B cell (primary cell): Measurements from ENCODE around the gene ATP7B. TPM values are rescaled to one million over a fixed set of nuclear protein-coding genes. Genes with fewer than 3 reads are reported as not detected.

Experiments
- ATAC-seq: fragments of 200-7000 bp; cut with Tn5 transposase; one replicate; pipeline ENCODE4 v1.10.0; 2021; ENCODE audit warnings: low read depth, mild to moderate bottlenecking, moderate number of reproducible peaks, moderate library complexity
- CTCF ChIA-PET: fragments of 350-600 bp; sonication (Branson Sonifier 250); formaldehyde crosslinking; loops from one replicate; lab custom pipeline; 2021; ENCODE audit warnings: antibody characterized with exemption, inconsistent platforms; lab: Charles Lee
- POLR2A ChIA-PET: fragments of 350-600 bp; sonication (Branson Sonifier 250); formaldehyde crosslinking; loops from one replicate; lab custom pipeline; 2021; ENCODE audit warnings: antibody characterized with exemption; lab: Charles Lee
- DNase-seq: peaks from one replicate; pipeline ENCODE4 v3.0.0; 2013
- H2AFZ ChIP-seq: 2 replicates; pipeline ENCODE4 v1.6.1; 2012; ENCODE audit warnings: mild to moderate bottlenecking, low read depth, low read length; ENCODE audit not compliant: insufficient read depth, poor library complexity, severe bottlenecking
- H3K27ac ChIP-seq, 2 donors: 1 replicate in 1 of 2; 2 replicates in 1 of 2; pipeline ENCODE4 v1.5.1; 2012 to 2013; ENCODE audit warnings: low read length in 2 of 2, mild to moderate bottlenecking in 2 of 2, moderate library complexity in 1 of 2
- H3K27me3 ChIP-seq, 4 experiments: fragments of 200-600 bp in 1 of 4; sonication (generic) in 1 of 4; replicated peaks in 1 of 4; 1 replicate in 2 of 4; 2 replicates in 2 of 4; pipeline versions ENCODE4 v1.6.1 to v1.7.0; 2013 to 2016; ENCODE audit warnings: low read length in 3 of 4, mild to moderate bottlenecking in 2 of 4, mixed read lengths in 1 of 4, moderate library complexity in 1 of 4; ENCODE audit not compliant: insufficient read depth in 4 of 4, control insufficient read depth in 3 of 4; ENCODE audit errors: control extremely low read depth in 1 of 4
- H3K36me3 ChIP-seq, 2 experiments: replicated peaks in 1 of 2; 1 replicate in 1 of 2; 2 replicates in 1 of 2; pipeline versions ENCODE4 v1.6.1 to v1.7.1; 2013; ENCODE audit warnings: low read length in 1 of 2; ENCODE audit not compliant: insufficient read depth in 2 of 2, control insufficient read depth in 1 of 2; ENCODE audit errors: control extremely low read depth in 1 of 2, extremely low read depth in 1 of 2
- H3K4me1 ChIP-seq, 2 donors: fragments of 200-600 bp in 1 of 2; sonication (generic) in 1 of 2; 1 replicate in 1 of 2; 2 replicates in 1 of 2; pipeline versions ENCODE4 v1.5.1 to v1.6.1; 2013 to 2017; ENCODE audit warnings: low read length in 2 of 2; ENCODE audit not compliant: control insufficient read depth in 2 of 2, insufficient read depth in 2 of 2
- H3K4me2 ChIP-seq: replicated peaks from 2 replicates; pipeline ENCODE3; 2012; ENCODE audit warnings: mild to moderate bottlenecking, low read depth, low read length; ENCODE audit not compliant: poor library complexity, severe bottlenecking
- H3K4me3 ChIP-seq, 5 experiments: fragments of 200-600 bp in 1 of 5; sonication (generic) in 1 of 5; 1 replicate in 3 of 5; 2 replicates in 2 of 5; pipeline versions ENCODE4 v1.5.1 to v1.7.0; 2011 to 2016; ENCODE audit warnings: low read length in 4 of 5, mild to moderate bottlenecking in 4 of 5, low read depth in 2 of 5, control low read depth in 1 of 5, moderate library complexity in 1 of 5; ENCODE audit not compliant: insufficient read depth in 1 of 5; ENCODE audit errors: control extremely low read depth in 1 of 5, extremely low read depth in 1 of 5
- H3K79me2 ChIP-seq: fragments of 200-600 bp; sonication (generic); one replicate; pipeline ENCODE4 v1.6.0; 2016; ENCODE audit warnings: low read length; ENCODE audit not compliant: control insufficient read depth, insufficient read depth
- H3K9ac ChIP-seq: fragments of 200-600 bp; sonication (generic); 2 replicates; pipeline ENCODE4 v1.6.1; 2017; ENCODE audit warnings: mild to moderate bottlenecking, low read length, moderate library complexity
- H3K9me3 ChIP-seq, 3 donors: one replicate each; pipeline versions ENCODE4 v1.6.1 to v1.7.1; 2013; ENCODE audit warnings: low read length in 2 of 3; ENCODE audit not compliant: control insufficient read depth in 2 of 3, insufficient read depth in 1 of 3; ENCODE audit errors: control extremely low read depth in 1 of 3
- H4K20me1 ChIP-seq: 2 replicates; pipeline ENCODE4 v1.6.0; 2012; ENCODE audit warnings: mild to moderate bottlenecking, low read length; ENCODE audit not compliant: insufficient read depth, control insufficient read depth, poor library complexity, severe bottlenecking
- H3K27ac Mint-ChIP-seq: one replicate; pipeline ENCODE4 v1.8.0; 2021; ENCODE audit warnings: mixed read lengths
- H3K27me3 Mint-ChIP-seq: one replicate; pipeline ENCODE4 v1.8.0; 2021; ENCODE audit warnings: mixed read lengths
- H3K4me1 Mint-ChIP-seq: one replicate; pipeline ENCODE4 v1.8.0; 2021; ENCODE audit warnings: mixed read lengths
- H3K4me3 Mint-ChIP-seq: one replicate; pipeline ENCODE4 v1.8.0; 2021; ENCODE audit warnings: mixed read lengths
- H3K9me3 Mint-ChIP-seq: one replicate; pipeline ENCODE4 v1.8.0; 2022; ENCODE audit warnings: mixed read lengths; ENCODE audit not compliant: insufficient read depth
- CTCF ChIP-seq: fragments of 200-600 bp; IDR thresholded peaks from one replicate; pipeline ENCODE4 v1.8.0; 2022; ENCODE audit warnings: antibody characterized with exemption, mild to moderate bottlenecking
- EZH2 ChIP-seq: IDR thresholded peaks from 2 replicates; pipeline ENCODE4 v1.6.1; 2012; ENCODE audit warnings: borderline replicate concordance, low read depth, mild to moderate bottlenecking, moderate library complexity, low read length; ENCODE audit not compliant: insufficient read depth, poor library complexity, severe bottlenecking
- WGBS: methylation state at CpG from one replicate; pipeline ENCODE4 v1.1.5; 2013; ENCODE audit warnings: missing lambda C conversion rate; ENCODE audit not compliant: insufficient coverage; 5-methylcytosine and 5-hydroxymethylcytosine counted together
- intact Hi-C: fragments of 100-400 bp; cut with micrococcal nuclease; formaldehyde crosslinking; loops from one replicate; pipeline ENCODE4 v1.10.0; 2022
- polyA plus RNA-seq: library from polyadenylated mRNA; depleted of rRNA; stranded (reverse); fragments of >200 nt; gene quantifications from 2 replicates; pipeline ENCODE4 v1.2.3, GENCODE V29; 2012
- total RNA-seq, 2 donors: library from RNA; stranded (reverse); fragments of 120-200 nt in 1 of 2; gene quantifications; 1 replicate in 1 of 2; 2 replicates in 1 of 2; pipeline versions ENCODE4 v1.2.3 to v1.2.4, GENCODE V29; 2013 to 2022

ATP7B gene
- total and polyA plus RNA-seq, 2 donors (not counting 1 experiment from before 2014, with no cell fraction given), result 0.10 to 0.91 TPM

DNA sequence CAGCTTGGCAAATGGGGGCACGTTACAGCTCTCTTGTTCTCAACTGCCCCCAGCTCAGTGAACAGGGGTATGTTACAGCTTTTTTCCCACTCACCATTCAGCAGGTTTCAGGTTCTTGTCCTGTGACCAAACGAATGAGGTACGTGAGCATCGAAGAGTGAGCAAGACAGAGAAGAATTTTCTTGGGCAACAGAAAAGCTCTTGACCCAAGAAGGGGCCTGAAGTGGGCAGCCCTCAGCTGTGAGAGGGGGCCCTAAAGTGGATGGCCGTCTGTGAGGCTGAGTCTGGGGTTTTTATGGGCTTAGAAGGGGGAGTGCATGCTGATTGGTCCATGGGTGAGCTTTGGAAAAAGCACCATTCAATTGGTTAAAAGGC lies 128.0 kb downstream of the ATP7B start:
- H3K9ac ChIP-seq, result no peak overlapping the region
- Mint-ChIP-seq H3K4me3 (no peak overlapping the region), H3K27ac (no peak overlapping the region), H3K4me1 (no peaks in the 10 kb centered on the region), H3K27me3 (peaks cover 7% of the 10 kb centered on the region), H3K9me3 (no peaks in the 10 kb centered on the region)
- ChIA-PET CTCF (interaction anchor here (1.7 kb wide), 1 partner anchor 10 kb away, joined by 3 read pairs; no protein-coding TSS in a partner anchor), POLR2A (no interaction called here)
- H4K20me1 ChIP-seq, result no peaks in the 10 kb centered on the region
- no peaks in the 10 kb centered on the region for H3K79me2 ChIP-seq
- H3K36me3 ChIP-seq, result no peaks in the 10 kb centered on the region
- peaks cover 0 to 15% (median 12%) of the 10 kb centered on the region in 3 donors for H3K9me3 ChIP-seq
- no peak overlapping the region for H2AFZ ChIP-seq
- ATAC-seq (no peak), DNase-seq (no peak)
- intact Hi-C loops, result no loop called here
- TF ChIP-seq EZH2 (no peak), CTCF (no peak)
- H3K27me3 ChIP-seq, result peaks cover 0 to 2% (median 0%) of the 10 kb centered on the region in 4 experiments
- H3K4me3 ChIP-seq, result no peak overlapping the region
- no peaks in the 10 kb centered on the region for H3K4me1 ChIP-seq
- H3K27ac ChIP-seq, result no peak overlapping the region
- WGBS, result 77% methylated on average over 5 of the region's 5 CpGs
- H3K4me2 ChIP-seq, result no peak overlapping the region

Other genes starting within 250 kb of the ATP7B start
- 23.2 TPM in 2 replicates for gene DHRS12, start 207.3 kb downstream of the ATP7B start, total RNA-seq
- gene DHRS12, start 207.3 kb downstream of the ATP7B start, polyA plus RNA-seq, result 12.0 and 13.3 TPM in 2 replicates
- not detected in 2 replicates for gene TMEM272, start 166.3 kb downstream of the ATP7B start, total RNA-seq
- gene TMEM272, start 166.3 kb downstream of the ATP7B start, polyA plus RNA-seq, result 0.04 TPM in 1 of 2 replicates, not detected in the other
- gene CCDC70, start 149.5 kb downstream of the ATP7B start, total RNA-seq, result not detected in 2 replicates
- gene CCDC70, start 149.5 kb downstream of the ATP7B start, polyA plus RNA-seq, result not detected in 2 replicates
- gene ALG11, start 948 bp upstream of the ATP7B start, total RNA-seq, result 38.8 and 40.8 TPM in 2 replicates
- 3.2 and 7.1 TPM in 2 replicates for gene ALG11, start 948 bp upstream of the ATP7B start, polyA plus RNA-seq
- 14.9 and 15.3 TPM in 2 replicates for gene UTP14C, start 13.2 kb upstream of the ATP7B start, total RNA-seq
- 1.9 TPM in 2 replicates for gene UTP14C, start 13.2 kb upstream of the ATP7B start, polyA plus RNA-seq
- not detected in 2 replicates for gene NEK5, start 117.6 kb upstream of the ATP7B start, total RNA-seq
- gene NEK5, start 117.6 kb upstream of the ATP7B start, polyA plus RNA-seq, result not detected in 2 replicates
- gene NEK3, start 148.1 kb upstream of the ATP7B start, total RNA-seq, result 11.5 and 12.6 TPM in 2 replicates
- gene NEK3, start 148.1 kb upstream of the ATP7B start, polyA plus RNA-seq, result 6.0 and 8.4 TPM in 2 replicates